ENCODE data around the gene EGFL7.

The EGFL7 gene

GRCh38 chr9:136664000-136664915 lies 1.5 kb downstream of the EGFL7 start:
- no peak for DNase-seq (ENCODE audit: low read depth)

GRCh38 chr9:136665111-136665703 lies 2.5 kb downstream of the EGFL7 start:
- peak overlapping the region; percentile 51 for H3K4me3 ChIP-seq (ENCODE audit: low read depth, low read length)
- TF ChIP-seq CTCF (IDR thresholded peaks at IDR 0.05; ENCODE audit: control insufficient read depth, extremely low read depth, insufficient read depth): peak; percentile 15; the same call in 1 of the 2 replicates
- DNase-seq (ENCODE audit: low read depth): no peak

More at GRCh38 chr9:136664000-136664915, 1.5 kb downstream of the EGFL7 start:
- TF ChIP-seq CTCF (IDR thresholded peaks at IDR 0.05; ENCODE audit: control insufficient read depth, extremely low read depth, insufficient read depth): no peak
- no peak overlapping the region for H3K4me3 ChIP-seq (ENCODE audit: low read depth, low read length)

GRCh38 chr9:136665704-136666371 lies 3.1 kb downstream of the EGFL7 start:
- H3K4me3 ChIP-seq (ENCODE audit: low read depth, low read length): peak overlapping the region; percentile 51
- DNase-seq (ENCODE audit: low read depth): no peak
- peak; percentile 55 for TF ChIP-seq CTCF (IDR thresholded peaks at IDR 0.05; ENCODE audit: control insufficient read depth, extremely low read depth, insufficient read depth)

GRCh38 chr9:136666372-136667213 lies 3.9 kb downstream of the EGFL7 start:
- no peak for TF ChIP-seq CTCF (IDR thresholded peaks at IDR 0.05; ENCODE audit: control insufficient read depth, extremely low read depth, insufficient read depth)
- peak overlapping the region; percentile 30; the same call in 1 of the 2 replicates for H3K4me3 ChIP-seq (ENCODE audit: low read depth, low read length)
- no peak for DNase-seq (ENCODE audit: low read depth)

- H3K4me3 ChIP-seq (ENCODE audit: low read depth, low read length): no peak overlapping the region
- DNase-seq (ENCODE audit: low read depth): no peak
- no peak for TF ChIP-seq CTCF (IDR thresholded peaks at IDR 0.05; ENCODE audit: control insufficient read depth, extremely low read depth, insufficient read depth)
Measured at GRCh38 chr9:136667214-136667939, 4.7 kb downstream of the EGFL7 start.
